ENCODE results near the gene LSP1.
"Not testable (repeated sequence)": the region's sequence is repeated elsewhere in the genome, so short reads cannot be mapped to it uniquely, and the experiment has no call there.

Gene LSP1

DNA sequence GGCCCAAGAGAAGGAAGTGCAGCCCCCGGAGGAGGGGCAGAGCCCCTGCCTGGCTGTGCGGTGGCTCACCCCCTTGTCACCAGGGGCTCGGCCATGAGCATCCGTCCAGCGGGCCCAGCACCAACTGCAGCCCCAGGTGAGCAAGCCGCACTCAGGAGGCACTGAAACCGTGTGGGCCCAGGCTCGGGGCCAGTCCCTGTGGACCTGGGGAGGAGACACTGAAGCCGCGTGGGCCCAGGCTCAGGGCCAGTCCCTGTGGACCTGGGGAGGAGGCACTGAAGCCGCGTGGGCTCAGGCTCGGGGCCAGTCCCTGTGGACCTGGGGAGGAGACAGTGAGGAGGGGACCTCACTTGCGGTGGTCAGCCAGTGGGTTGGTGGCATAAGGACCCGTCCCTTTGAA, 13.9 kb downstream of the LSP1 start:
- DNase-seq, result no peak

DNA sequence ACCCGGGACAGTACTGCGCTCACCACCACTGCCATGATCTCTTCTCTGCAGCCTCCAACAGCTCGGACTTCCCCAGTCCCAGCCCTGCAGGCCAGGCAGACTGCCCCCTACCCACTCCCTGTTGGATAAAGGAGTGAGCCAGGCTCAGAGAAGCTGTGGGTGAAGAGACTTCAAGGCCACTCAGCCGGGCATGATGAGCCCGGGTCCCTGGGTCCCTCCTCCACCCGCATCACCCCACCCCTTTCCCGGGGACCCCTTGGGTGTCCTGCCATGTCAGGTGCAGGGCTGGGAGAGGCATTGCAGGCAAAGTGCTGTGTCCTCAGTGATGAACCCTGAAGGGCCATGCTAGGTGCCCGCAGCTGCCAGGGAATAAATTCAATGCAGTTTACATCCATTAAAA, 14.5 kb downstream of the LSP1 start:
- DNase-seq, result no peak

GRCh38 chr11:1868056-1868635, 15.3 kb downstream of the LSP1 start:
- DNase-seq, result no peak

GRCh38 chr11:1868636-1869291, 15.9 kb downstream of the LSP1 start:
- no peak for DNase-seq

DNA sequence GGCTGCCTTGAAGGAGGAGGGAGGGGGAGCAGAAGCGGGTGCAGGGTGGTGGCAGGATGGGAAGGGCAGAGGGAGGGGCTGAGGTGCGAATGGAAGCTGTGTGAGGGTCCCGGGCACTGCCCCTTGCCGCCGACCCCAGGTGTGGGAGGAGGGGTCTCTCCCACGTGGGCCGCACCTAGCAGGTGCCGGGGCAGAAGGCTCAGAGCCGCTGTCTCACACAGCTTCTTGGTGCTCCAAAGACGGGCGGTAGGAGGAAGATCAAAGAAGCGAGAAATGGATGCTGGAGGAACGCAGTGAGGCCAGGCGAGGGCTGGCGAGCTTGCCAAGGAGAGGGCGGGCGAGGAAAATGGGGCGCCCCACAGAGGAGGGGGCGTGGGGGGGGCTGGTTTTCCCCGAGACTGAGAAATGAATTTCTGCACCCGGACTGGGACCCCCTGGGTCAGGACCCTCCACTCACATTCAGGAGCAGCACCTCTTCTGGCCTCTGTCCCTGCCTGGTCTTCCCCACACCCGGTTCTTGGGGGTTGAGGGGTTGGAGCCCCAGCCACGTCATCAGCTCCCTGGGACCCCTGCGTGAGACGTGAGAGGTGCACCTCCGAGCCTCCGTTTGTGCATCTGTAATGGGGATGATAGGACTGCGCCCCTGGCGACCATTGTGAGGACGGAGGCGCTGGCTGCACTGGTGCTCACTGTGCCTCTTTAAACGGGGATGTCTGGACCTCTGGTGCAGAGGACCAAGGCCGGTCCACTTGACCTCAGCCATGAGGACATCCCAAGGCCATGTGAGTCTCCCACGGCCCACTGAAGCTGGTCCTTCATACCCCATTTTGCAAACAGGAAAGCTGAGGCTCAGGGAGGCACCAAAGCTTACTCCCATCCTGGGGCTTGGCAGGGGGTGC, 16.8 kb downstream of the LSP1 start:
- DNase-seq, result no peak

DNA sequence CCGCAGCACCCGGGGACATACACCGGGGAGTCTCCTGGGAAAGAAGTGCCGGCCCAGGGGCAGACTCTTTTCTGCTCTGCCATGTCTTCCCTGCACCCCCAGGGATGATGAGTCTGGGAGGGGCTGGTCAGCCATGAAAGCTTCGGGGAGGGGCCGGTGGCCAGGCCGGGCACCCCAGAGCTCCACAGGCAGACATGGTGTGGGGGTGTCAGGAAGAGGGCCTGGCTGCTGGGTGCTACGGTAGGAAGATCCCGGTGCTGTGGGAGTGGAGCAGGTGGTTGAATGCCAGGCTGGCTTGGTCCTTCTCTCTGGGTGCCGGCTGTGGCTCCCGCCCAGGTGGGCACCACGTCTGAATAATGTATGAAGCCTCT, 17.4 kb downstream of the LSP1 start:
- no peak for DNase-seq

DNA sequence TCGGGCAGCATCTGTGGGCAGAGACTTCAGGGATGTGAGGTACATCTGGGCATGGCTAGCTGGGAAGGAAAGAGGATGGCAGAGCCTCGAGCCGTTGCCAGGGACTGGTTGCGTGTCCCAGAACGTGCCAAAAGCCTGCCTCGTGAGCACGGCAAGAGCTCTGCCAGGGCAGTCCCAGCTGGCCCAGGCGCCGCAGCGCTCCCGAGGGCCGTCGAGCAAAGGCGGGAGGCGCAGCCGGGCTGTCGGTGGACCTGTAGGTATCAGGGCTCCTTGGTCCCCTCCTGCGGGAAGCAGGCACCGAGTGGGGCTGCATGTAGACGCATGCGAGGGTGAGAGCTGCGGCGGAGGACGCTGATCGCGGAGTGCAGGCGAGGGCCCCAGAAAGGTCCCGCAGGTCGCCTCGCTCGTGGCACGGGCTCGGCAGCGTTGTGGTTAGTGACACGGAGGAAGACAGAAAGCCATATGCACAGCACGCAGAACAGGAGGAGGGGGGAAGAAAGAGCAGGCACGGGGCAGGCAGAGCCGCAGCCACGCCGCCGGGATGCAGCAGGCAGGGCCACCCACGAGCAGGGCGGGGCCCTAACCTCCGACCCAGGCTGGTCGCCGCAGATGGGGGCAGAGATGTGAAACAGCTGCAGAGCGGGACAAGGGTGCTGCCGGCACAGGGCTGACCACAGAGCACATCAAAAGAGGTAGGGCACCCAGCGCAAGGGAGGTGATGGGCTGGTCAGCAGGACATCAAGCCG, 18.0 kb downstream of the LSP1 start:
- DNase-seq, result no peak

DNA sequence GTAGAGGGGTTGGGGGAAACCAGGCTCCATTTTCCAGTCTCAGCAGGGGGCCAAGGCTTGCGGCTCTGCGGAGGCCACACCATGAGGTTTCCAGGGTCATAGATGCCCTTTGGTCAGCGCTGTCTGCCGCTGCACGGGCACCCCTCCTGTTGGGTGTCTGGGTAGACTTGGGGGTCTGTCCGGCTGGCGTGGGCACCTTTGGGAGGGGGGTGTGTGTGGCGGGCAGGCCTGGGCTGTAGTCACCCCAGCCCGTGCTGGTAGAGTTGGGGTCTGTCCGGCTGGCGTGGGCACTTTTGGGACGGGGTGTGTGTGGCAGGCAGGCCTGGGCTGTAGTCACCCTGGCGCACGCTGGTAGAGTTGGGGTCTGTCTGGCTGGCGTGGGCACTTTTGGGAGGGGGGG, 18.6 kb downstream of the LSP1 start:
- no peak for DNase-seq

- DNase-seq, result no peak
Observed at GRCh38 chr11:1872267-1872985, 19.5 kb downstream of the LSP1 start.

DNA sequence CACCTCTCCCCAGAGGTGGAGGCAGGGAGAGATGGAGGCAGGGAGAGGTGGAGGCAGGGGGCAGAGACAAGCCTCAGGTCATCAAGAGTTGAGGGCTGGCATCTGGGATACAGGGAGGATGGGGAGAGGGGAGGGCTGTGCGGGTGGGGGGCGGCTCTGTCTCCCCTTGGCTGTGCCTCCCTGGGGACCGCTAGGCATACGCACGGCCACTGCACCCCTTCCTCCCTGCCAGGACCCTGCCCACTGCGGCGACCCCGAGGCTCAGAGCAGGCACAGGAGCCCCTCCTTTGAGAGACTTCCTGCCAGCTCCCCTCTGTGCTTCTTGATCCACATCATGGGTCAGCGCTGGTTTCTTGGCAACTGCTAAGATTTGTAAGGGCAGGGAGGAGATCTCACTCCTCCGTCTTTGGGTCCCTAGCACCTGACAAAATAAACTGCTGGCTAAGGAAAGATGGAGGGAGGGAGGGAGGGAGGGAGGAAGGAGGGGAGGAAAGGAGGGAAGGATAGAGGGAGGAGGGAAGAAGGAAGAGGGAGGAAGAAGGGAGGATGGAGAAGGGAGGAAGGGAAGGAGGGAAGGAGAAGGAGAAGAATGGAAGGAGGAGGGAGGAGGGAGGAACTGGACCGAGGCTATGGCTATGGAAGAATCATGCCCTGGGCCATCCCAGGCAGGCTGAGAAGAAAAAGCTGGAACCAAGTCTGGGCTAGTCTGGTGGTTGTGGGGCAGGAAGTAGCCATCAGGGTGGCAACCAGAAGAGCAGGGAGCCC, 20.3 kb downstream of the LSP1 start:
- no peak for DNase-seq

- DNase-seq, result not testable (repeated sequence)
Observed at GRCh38 chr11:1873813-1874150, 20.9 kb downstream of the LSP1 start.

- not testable (repeated sequence) for DNase-seq
Observed at GRCh38 chr11:1874441-1875092, 21.7 kb downstream of the LSP1 start.

DNA sequence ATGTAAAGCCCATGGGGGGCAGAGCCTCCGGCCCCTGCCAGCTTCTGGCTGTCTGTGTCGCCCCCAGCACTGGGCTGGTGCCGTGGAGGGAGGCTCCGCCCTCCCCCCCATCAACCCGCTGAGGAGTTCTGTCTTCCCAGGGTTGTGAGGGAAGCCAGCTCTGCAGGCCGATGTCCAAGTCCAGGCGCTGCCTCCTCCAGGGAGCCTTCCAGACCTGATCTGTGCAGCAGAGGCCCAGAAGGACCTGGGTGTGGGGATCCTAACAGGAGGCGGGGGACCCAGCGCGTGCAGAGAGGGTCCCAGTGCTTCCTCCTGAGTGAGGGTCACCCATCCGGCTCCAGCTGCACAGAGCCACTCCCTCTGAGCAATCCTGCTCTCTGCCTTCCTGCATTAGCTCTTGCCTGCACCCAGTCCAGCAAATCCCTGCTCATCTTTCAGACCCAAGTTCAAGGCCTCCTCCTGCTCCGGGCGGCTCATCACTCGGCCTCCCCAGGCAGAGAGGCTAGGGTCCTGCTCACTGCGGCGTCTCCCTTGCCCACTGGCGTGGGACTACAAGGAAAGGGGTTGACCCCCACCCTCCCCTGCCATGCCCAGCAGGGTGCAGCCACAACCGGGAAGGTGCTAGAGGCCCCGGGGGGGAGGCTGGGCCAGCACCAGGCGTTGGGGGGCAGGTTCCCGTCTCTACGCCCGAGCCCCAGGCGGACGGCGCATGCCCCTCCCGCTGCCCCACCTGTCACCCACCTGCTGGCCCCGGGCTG, 22.4 kb downstream of the LSP1 start:
- no peak for DNase-seq

- DNase-seq, result not testable (repeated sequence)
Observed at GRCh38 chr11:1875851-1876301, 23.0 kb downstream of the LSP1 start.

GRCh38 chr11:1876361-1877063, 23.6 kb downstream of the LSP1 start:
- DNase-seq, result peak; percentile 38

GRCh38 chr11:1877211-1878136, 24.6 kb downstream of the LSP1 start:
- DNase-seq, result no peak

GRCh38 chr11:1878137-1879031, 25.5 kb downstream of the LSP1 start:
- DNase-seq, result no peak

Data from suppressor macrophage treated with lipopolysaccharide for 4 hours (primary cell).